A549 (cell line): ENCODE measurements around the gene ITSN2.

Source experiments
- BHLHE40 ChIP-seq: IDR thresholded peaks from 2 replicates; pipeline ENCODE4 v1.6.1; 2012; ENCODE audit warnings: low read depth, low read length, inconsistent platforms
- CTCF ChIP-seq: fragments of >200 bp; sonication (Bioruptor Twin); formaldehyde crosslinking; IDR thresholded peaks from 3 replicates; pipeline ENCODE4 v1.5.1; 2016
- E2F6 ChIP-seq: IDR thresholded peaks from 2 replicates; pipeline ENCODE4 v1.6.1; 2012; ENCODE audit warnings: low read depth, borderline replicate concordance
- EP300 ChIP-seq, 2 experiments: fragments of >200 bp; sonication (Bioruptor Twin); formaldehyde crosslinking; IDR thresholded peaks; 2 replicates in 1 of 2; 3 replicates in 1 of 2; pipeline ENCODE4 v1.6.1; 2016 to 2017
- FOSL2 ChIP-seq, 2 experiments: fragments of 450-650 bp in 1 of 2; fragments of >200 bp in 1 of 2; sonication (Bioruptor Twin) in 1 of 2; formaldehyde crosslinking; IDR thresholded peaks; 2 replicates each; pipeline versions ENCODE4 v1.5.0 to v1.6.1; 2016 to 2020; ENCODE audit warnings: mild to moderate bottlenecking in 1 of 2, moderate library complexity in 1 of 2
- JUN ChIP-seq, 2 experiments: fragments of >200 bp; sonication (Bioruptor Twin); formaldehyde crosslinking; IDR thresholded peaks; 2 replicates in 1 of 2; 3 replicates in 1 of 2; pipeline ENCODE4 v1.6.1; 2016 to 2017
- JUNB ChIP-seq: fragments of >200 bp; sonication (Bioruptor Twin); formaldehyde crosslinking; IDR thresholded peaks from 2 replicates; pipeline ENCODE4 v1.6.1; 2016
- NR3C1 ChIP-seq: fragments of >200 bp; sonication (Bioruptor Twin); formaldehyde crosslinking; IDR thresholded peaks from 3 replicates; pipeline ENCODE4 v1.6.1; 2017
- POLR2A ChIP-seq: IDR thresholded peaks from 2 replicates; pipeline ENCODE4 v1.6.1; 2012; ENCODE audit warnings: mild to moderate bottlenecking, low read length
- REST ChIP-seq: fragments of 200-600 bp; sonication (generic); IDR thresholded peaks from 2 replicates; pipeline ENCODE4 v1.6.1; 2016; ENCODE audit warnings: antibody characterized with exemption, mild to moderate bottlenecking, moderate library complexity
- SMC3 ChIP-seq: fragments of >200 bp; sonication (Bioruptor Twin); formaldehyde crosslinking; IDR thresholded peaks from 3 replicates; pipeline ENCODE4 v1.6.1; 2018; ENCODE audit warnings: inconsistent platforms

DNA sequence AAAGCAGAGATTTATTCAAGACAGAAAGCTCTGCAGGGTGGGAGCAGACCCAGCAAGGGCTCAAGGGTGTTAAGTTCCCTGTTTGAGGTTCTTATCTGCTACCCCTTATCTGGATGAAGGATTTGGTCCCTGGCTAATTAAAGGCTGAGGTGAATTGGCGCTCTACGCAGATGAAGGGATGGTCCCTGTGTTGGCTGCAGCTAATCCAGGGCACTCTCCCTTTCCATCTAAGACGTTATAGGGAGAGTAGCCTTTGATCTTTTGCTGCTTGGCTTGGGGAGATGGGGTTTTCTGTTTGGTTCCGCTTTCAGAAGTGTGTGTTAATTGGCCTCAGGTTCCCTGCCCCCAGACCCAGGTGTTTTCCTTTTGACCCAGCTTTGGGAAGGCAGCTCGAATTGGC lies 168.5 kb downstream of the ITSN2 start:
- TF ChIP-seq POLR2A (no peak), CTCF (no peak), FOSL2 (IDR thresholded peaks at IDR 0.05) (no peak), FOSL2 (CRISPR knock-in tag; IDR thresholded peaks at IDR 0.05) (no peak), REST (no peak), EP300 (IDR thresholded peaks at IDR 0.05) (no peak), JUN (IDR thresholded peaks at IDR 0.05) (no peak), NR3C1 (no peak), E2F6 (no peak), BHLHE40 (no peak), JUNB (no peak), SMC3 (no peak)
